ENCODE results near the gene RAET1G.

RAET1G gene

GRCh38 chr6:149867876-149868640 lies 54.9 kb downstream of the RAET1G start:
- DNase-seq (ENCODE audit: low spot score) (no peak), ATAC-seq (ENCODE audit: low read depth) (no peak; the same call in 2 of the 3 replicates)
- peak overlapping the region; percentile 34 for H3K27ac ChIP-seq (ENCODE audit: poor library complexity, severe bottlenecking)
- no peaks in the 10 kb centered on the region for H3K27me3 ChIP-seq (ENCODE audit: insufficient read depth, poor library complexity, severe bottlenecking)
- TF ChIP-seq CTCF (IDR thresholded peaks at IDR 0.05; ENCODE audit: poor library complexity, severe bottlenecking), result no peak
- H3K4me1 ChIP-seq (ENCODE audit: insufficient read depth, poor library complexity, severe bottlenecking), result peaks cover 9% of the 10 kb centered on the region
- H3K4me3 ChIP-seq (ENCODE audit: severe bottlenecking), result no peak overlapping the region
- H3K9me3 ChIP-seq (ENCODE audit: severe bottlenecking), result no peaks in the 10 kb centered on the region
- H3K36me3 ChIP-seq (ENCODE audit: low read depth), result no peaks in the 10 kb centered on the region
